ENCODE results near the gene SIX4.
"Not testable (repeated sequence)": the region's sequence is repeated elsewhere in the genome, so short reads cannot be mapped to it uniquely, and the experiment has no call there.

Gene SIX4

GRCh38 chr14:60723907-60724618 lies at the start of gene SIX4:
SIX4 (minus strand) TSS chr14:60724351; CDS start chr14:60724074, 277 bp downstream.
- DNase-seq: peak; percentile 37

GRCh38 chr14:60773558-60773957 lies 49.4 kb upstream of the SIX4 start:
- DNase-seq: no peak

- no peak for DNase-seq
Measured at GRCh38 chr14:60771117-60771516, 47.0 kb upstream of the SIX4 start.

- no peak for DNase-seq
Measured at GRCh38 chr14:60768602-60769001, 44.5 kb upstream of the SIX4 start.

DNA sequence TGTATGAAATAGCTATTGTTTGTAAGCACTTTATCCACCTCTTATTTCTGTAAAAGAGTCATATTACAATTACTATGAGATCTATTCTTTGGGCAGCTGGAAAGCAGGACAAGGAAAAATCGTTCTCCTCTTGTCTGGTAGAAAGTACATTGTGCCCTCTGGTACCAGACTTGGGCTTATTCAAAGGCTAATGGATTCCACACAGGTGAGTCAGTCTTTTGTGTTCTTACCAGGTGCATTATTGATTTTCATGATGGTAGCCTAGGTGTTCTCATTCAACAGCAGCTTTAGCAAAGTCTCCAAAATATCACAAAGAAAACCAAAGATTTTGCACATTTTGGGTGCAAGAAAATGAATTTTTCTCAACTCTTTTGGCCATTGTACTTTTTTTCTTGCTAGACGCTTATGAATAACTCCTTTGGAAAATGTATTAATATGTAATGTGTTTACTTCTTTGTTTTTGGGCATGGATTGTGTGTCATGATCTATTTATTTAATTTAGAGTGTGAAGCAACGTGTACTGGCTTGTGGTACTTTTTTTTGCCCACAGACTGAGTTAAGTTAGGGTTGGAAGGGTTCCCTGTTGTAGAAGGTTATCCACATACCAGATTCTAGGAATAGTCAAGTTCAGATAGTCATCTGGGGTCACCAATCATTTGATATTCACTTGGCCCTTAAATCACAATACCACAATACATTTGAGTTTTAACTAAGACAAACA lies 36.7 kb upstream of the SIX4 start:
- DNase-seq: no peak

DNA sequence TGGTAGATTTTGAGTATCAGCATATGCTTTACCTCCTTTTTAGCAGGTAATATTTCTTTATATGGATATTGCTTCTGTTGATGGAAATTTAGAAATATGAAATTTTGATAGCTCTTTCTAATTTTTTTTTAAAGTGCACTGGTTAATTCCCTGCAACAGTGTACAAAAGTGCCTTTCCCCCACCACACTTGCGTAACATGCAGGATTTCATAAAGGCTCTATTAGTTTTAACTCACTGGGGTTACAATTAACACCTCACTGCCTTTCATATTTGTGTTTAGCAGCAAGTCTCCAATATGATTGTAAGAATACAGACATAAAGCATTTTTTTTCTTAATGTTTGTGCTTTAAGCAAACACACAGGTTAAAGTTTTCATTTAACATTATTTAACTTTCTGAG lies 36.1 kb upstream of the SIX4 start:
- DNase-seq: no peak

DNA sequence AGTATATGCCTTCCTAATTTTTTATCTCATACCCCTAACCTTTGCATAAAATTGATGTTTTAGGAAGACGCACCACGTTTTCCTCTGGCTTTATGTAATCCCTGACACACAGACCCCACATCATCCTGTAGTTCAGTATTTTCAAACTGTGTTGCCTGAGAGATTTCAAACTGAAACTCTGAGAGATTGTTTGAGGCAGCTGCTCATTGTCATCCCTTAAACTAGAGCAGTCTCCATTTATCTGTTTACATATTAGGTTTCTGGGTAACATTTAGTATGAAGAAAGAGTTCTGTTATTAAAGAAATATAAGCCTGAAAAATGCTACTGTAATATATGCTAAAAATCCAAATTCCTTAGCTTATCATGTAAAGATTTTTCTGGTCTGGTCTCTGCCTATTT lies 34.7 kb upstream of the SIX4 start:
- DNase-seq: no peak

GRCh38 chr14:60757567-60758002 lies 33.4 kb upstream of the SIX4 start:
- peak; percentile 35 for DNase-seq

DNA sequence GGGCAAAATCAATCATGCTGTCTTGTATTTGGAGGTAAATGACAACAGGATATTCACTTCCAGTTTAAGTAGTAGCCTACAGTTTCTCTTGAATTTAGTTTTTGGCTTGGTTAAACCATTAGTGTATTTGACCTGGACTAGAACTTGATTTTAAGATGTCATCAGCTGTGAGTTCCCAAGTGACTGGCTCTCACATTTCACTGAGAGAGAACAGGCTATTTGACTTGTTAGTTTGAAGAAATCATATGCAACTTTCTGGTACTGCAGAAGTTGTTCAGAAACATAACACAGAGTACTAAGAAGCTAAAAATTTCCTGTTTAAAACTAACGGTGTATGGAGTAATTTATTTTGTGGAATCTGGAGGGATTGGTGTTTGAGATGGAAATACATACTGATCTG lies 32.7 kb upstream of the SIX4 start:
- no peak for DNase-seq

GRCh38 chr14:60753264-60754119 lies 29.3 kb upstream of the SIX4 start:
- DNase-seq: peak; percentile 81

- no peak for DNase-seq
Measured at GRCh38 chr14:60744566-60744965, 20.4 kb upstream of the SIX4 start.

DNA sequence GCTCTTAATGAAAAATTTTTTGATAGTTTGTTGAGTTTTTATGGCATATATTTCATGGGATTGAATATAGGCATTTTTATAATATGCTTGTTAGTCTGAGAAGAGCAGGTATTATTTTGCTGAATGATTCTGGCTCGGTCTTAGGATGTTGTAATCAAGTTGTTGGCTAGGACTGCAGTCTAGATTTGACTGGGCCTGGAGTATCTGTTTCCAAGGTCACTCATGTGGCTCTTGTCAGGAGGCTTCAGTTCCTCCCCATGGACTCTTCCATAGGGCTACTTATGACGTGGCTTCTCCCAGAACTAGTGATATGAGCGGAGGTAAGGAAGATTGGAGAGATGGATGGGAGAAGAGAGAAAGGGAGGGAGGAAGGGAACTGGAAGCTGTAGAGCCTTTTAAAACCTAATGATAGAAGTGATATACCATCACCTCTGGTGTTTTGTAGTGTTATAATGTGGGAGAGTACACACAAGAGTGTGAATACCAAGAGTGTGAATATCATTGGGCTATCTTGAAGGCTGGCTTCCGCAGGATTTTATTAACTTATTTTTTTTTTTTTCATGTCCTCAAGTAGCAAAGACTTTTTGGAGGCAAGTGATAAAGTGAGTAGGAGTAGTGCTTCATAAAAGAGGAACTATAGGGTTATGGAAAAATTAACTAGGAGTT lies 14.8 kb upstream of the SIX4 start:
- no peak for DNase-seq

DNA sequence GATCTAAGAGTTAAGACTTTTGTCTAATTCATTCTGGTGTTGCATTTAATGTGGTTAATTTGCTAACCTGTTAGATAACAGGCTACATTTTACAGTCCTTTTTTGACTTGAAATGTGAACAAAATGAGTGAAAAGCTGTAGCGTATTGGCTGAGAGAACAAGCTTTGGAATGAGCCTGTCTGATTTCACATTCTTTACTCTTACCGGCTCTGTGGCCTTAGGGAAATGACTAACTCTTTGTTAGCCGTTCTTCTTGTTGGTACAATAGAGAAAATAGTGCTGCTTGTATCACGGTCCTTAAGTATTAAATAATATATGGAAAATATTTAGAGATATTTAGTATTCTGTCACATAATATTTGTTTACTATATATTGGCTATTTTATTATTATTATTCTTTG lies 12.3 kb upstream of the SIX4 start:
- no peak for DNase-seq

- no peak for DNase-seq
Measured at GRCh38 chr14:60735416-60735815, 11.3 kb upstream of the SIX4 start.

- DNase-seq: peak; percentile 69
Measured at GRCh38 chr14:60734465-60735242, 10.5 kb upstream of the SIX4 start, which contains the start of gene MNAT1. MNAT1 (plus strand) TSS chr14:60734761; CDS start chr14:60734863, 102 bp downstream.

- DNase-seq: no peak
Measured at GRCh38 chr14:60732840-60733483, 8.8 kb upstream of the SIX4 start.

DNA sequence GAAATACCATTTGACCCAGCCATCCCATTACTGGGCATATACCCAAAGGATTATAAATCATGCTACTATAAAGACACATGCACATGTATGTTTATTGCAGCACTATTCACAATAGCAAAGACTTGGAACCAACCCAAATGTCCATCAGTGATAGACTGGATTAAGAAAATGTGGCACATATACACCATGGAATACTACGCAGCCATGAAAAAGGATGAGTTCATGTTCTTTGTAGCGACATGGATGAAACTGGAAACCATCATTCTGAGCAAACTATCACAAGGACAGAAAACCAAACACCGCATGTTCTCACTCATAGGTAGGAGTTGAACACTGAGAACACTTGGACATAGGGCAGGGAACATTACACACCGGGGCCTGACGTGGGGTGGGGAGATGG lies 7.1 kb upstream of the SIX4 start:
- DNase-seq: not testable (repeated sequence)

GRCh38 chr14:60723116-60723906 lies 840 bp downstream of the SIX4 start:
- peak; percentile 25 for DNase-seq

- DNase-seq: peak; percentile 16
Measured at GRCh38 chr14:60722357-60723115, 1.6 kb downstream of the SIX4 start.

- no peak for DNase-seq
Measured at GRCh38 chr14:60722107-60722356, 2.1 kb downstream of the SIX4 start.

Measured in suppressor macrophage treated with lipopolysaccharide for 4 hours (primary cell).